ENCODE results near the gene EID2B.

EID2B gene

DNA sequence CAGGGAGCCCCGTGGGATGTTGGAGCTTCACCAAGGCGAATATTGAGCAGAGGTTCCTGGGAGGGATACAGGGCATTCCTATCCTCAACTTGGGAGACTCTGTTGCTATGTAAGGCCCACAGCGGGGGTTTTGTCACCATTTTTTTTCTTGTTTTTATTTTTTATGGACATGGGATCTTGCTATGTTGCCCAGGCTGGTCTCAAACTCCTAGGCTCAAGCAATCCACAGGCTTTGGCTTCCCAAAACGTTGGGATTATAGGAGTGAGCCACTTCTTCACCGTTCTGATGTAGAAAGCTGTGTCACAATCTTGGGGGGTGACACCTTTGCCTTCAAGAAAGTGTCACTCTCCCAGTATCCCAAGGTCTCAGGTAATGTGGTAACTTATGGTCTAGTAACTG, 31.3 kb downstream of the EID2B start (continued):
- TF ChIP-seq, protein P1, sequence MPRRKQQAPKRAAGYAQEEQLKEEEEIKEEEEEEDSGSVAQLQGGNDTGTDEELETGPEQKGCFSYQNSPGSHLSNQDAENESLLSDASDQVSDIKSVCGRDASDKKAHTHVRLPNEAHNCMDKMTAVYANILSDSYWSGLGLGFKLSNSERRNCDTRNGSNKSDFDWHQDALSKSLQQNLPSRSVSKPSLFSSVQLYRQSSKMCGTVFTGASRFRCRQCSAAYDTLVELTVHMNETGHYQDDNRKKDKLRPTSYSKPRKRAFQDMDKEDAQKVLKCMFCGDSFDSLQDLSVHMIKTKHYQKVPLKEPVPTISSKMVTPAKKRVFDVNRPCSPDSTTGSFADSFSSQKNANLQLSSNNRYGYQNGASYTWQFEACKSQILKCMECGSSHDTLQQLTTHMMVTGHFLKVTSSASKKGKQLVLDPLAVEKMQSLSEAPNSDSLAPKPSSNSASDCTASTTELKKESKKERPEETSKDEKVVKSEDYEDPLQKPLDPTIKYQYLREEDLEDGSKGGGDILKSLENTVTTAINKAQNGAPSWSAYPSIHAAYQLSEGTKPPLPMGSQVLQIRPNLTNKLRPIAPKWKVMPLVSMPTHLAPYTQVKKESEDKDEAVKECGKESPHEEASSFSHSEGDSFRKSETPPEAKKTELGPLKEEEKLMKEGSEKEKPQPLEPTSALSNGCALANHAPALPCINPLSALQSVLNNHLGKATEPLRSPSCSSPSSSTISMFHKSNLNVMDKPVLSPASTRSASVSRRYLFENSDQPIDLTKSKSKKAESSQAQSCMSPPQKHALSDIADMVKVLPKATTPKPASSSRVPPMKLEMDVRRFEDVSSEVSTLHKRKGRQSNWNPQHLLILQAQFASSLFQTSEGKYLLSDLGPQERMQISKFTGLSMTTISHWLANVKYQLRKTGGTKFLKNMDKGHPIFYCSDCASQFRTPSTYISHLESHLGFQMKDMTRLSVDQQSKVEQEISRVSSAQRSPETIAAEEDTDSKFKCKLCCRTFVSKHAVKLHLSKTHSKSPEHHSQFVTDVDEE (CRISPR knock-in tag; IDR thresholded peaks at IDR 0.05) = no peak
- TF ChIP-seq ARNTL (CRISPR knock-in tag; IDR thresholded peaks at IDR 0.05; ENCODE audit: borderline replicate concordance, low read depth) (no peak), ZFP30 (CRISPR knock-in tag; IDR thresholded peaks at IDR 0.05) (no peak)
- TF ChIP-seq, protein P2, sequence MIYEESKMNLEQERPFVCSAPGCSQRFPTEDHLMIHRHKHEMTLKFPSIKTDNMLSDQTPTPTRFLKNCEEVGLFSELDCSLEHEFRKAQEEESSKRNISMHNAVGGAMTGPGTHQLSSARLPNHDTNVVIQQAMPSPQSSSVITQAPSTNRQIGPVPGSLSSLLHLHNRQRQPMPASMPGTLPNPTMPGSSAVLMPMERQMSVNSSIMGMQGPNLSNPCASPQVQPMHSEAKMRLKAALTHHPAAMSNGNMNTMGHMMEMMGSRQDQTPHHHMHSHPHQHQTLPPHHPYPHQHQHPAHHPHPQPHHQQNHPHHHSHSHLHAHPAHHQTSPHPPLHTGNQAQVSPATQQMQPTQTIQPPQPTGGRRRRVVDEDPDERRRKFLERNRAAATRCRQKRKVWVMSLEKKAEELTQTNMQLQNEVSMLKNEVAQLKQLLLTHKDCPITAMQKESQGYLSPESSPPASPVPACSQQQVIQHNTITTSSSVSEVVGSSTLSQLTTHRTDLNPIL (CRISPR knock-in tag; IDR thresholded peaks at IDR 0.05; ENCODE audit: low read depth) = no peak

DNA sequence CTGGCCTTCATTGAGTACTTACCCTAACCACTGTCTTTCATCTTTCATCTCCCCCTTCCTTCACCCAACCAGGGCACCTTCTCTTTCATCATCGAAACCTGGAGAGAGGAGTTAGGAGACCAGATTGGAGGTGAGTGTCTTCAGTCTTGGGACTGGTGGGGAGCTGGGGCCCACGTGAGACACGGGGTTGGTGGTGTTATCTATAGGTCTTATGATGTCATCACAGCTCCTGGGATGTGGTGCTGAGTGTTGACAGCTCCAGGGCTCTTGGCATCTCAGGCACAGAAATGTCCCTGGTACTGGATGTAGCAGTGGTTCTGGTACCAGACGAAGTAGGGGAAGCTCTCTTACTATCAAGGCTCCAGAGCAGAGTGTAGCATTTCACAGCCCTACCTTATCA, 32.1 kb downstream of the EID2B start:
- TF ChIP-seq, protein P1 (CRISPR knock-in tag; IDR thresholded peaks at IDR 0.05) = no peak
- TF ChIP-seq, protein P3, sequence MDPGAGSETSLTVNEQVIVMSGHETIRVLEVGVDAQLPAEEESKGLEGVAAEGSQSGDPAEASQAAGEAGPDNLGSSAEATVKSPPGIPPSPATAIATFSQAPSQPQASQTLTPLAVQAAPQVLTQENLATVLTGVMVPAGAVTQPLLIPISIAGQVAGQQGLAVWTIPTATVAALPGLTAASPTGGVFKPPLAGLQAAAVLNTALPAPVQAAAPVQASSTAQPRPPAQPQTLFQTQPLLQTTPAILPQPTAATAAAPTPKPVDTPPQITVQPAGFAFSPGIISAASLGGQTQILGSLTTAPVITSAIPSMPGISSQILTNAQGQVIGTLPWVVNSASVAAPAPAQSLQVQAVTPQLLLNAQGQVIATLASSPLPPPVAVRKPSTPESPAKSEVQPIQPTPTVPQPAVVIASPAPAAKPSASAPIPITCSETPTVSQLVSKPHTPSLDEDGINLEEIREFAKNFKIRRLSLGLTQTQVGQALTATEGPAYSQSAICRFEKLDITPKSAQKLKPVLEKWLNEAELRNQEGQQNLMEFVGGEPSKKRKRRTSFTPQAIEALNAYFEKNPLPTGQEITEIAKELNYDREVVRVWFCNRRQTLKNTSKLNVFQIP (CRISPR knock-in tag; IDR thresholded peaks at IDR 0.05; ENCODE audit: borderline replicate concordance, low read depth) = no peak
- TF ChIP-seq ESRRG (CRISPR knock-in tag; IDR thresholded peaks at IDR 0.05) = no peak
- no peak for ATAC-seq

DNA sequence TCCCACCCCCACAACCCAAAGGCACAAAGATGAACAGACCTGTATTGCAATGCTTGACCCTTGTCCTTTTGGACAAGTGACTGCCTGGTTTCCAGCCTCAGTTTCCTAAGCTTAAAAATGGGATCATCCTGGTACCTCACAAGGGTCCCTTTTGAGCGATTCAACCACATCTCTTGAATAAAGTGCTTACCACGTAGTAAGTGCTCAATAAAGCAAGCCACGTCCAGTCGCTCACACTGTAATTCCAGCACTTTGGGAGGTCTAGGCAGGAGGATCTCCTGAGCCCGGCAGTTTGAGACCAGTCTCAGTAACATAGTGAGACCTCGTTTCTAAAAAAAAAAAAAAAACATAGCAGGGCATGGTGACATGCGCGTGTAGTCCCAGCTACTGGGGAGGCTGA, 32.7 kb downstream of the EID2B start:
- no peak for ATAC-seq
- TF ChIP-seq, protein P4, sequence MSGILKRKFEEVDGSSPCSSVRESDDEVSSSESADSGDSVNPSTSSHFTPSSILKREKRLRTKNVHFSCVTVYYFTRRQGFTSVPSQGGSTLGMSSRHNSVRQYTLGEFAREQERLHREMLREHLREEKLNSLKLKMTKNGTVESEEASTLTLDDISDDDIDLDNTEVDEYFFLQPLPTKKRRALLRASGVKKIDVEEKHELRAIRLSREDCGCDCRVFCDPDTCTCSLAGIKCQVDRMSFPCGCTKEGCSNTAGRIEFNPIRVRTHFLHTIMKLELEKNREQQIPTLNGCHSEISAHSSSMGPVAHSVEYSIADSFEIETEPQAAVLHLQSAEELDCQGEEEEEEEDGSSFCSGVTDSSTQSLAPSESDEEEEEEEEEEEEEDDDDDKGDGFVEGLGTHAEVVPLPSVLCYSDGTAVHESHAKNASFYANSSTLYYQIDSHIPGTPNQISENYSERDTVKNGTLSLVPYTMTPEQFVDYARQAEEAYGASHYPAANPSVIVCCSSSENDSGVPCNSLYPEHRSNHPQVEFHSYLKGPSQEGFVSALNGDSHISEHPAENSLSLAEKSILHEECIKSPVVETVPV (CRISPR knock-in tag; IDR thresholded peaks at IDR 0.05) = no peak
- TF ChIP-seq CSDC2 (CRISPR knock-in tag; IDR thresholded peaks at IDR 0.05) (no peak), ZNF565 (CRISPR knock-in tag; conservative IDR thresholded peaks at IDR 0.05; ENCODE audit: low read depth) (no peak), ZFP3 (CRISPR knock-in tag; IDR thresholded peaks at IDR 0.05) (no peak), TCF4 (CRISPR knock-in tag; IDR thresholded peaks at IDR 0.05; ENCODE audit: borderline replicate concordance) (no peak), BACH2 (CRISPR knock-in tag; IDR thresholded peaks at IDR 0.05; ENCODE audit: borderline replicate concordance) (no peak), SNAI2 (CRISPR knock-in tag; IDR thresholded peaks at IDR 0.05) (no peak), RARB (CRISPR knock-in tag; IDR thresholded peaks at IDR 0.05) (no peak), ESRRG (CRISPR knock-in tag; IDR thresholded peaks at IDR 0.05) (no peak), ARNTL (CRISPR knock-in tag; IDR thresholded peaks at IDR 0.05; ENCODE audit: borderline replicate concordance, low read depth) (no peak), TOX (CRISPR knock-in tag; IDR thresholded peaks at IDR 0.05; ENCODE audit: borderline replicate concordance) (no peak), PPARA (CRISPR knock-in tag; IDR thresholded peaks at IDR 0.05; ENCODE audit: borderline replicate concordance) (no peak), ZNF8 (CRISPR knock-in tag; IDR thresholded peaks at IDR 0.05) (no peak), GLIS3 (CRISPR knock-in tag; IDR thresholded peaks at IDR 0.05) (no peak)
- TF ChIP-seq, protein P5, sequence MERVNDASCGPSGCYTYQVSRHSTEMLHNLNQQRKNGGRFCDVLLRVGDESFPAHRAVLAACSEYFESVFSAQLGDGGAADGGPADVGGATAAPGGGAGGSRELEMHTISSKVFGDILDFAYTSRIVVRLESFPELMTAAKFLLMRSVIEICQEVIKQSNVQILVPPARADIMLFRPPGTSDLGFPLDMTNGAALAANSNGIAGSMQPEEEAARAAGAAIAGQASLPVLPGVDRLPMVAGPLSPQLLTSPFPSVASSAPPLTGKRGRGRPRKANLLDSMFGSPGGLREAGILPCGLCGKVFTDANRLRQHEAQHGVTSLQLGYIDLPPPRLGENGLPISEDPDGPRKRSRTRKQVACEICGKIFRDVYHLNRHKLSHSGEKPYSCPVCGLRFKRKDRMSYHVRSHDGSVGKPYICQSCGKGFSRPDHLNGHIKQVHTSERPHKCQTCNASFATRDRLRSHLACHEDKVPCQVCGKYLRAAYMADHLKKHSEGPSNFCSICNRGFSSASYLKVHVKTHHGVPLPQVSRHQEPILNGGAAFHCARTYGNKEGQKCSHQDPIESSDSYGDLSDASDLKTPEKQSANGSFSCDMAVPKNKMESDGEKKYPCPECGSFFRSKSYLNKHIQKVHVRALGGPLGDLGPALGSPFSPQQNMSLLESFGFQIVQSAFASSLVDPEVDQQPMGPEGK (CRISPR knock-in tag; IDR thresholded peaks at IDR 0.05; ENCODE audit: borderline replicate concordance) = no peak
